Limb (tissue), 2 donors: ENCODE results near the gene BZW2.

ENCODE experiments used
- DNase-seq, 2 donors: peaks; one replicate each; pipeline ENCODE4 v3.0.0-alpha.2; 2016; ENCODE audit errors: extremely low spot score in 2 of 2

The BZW2 gene

DNA sequence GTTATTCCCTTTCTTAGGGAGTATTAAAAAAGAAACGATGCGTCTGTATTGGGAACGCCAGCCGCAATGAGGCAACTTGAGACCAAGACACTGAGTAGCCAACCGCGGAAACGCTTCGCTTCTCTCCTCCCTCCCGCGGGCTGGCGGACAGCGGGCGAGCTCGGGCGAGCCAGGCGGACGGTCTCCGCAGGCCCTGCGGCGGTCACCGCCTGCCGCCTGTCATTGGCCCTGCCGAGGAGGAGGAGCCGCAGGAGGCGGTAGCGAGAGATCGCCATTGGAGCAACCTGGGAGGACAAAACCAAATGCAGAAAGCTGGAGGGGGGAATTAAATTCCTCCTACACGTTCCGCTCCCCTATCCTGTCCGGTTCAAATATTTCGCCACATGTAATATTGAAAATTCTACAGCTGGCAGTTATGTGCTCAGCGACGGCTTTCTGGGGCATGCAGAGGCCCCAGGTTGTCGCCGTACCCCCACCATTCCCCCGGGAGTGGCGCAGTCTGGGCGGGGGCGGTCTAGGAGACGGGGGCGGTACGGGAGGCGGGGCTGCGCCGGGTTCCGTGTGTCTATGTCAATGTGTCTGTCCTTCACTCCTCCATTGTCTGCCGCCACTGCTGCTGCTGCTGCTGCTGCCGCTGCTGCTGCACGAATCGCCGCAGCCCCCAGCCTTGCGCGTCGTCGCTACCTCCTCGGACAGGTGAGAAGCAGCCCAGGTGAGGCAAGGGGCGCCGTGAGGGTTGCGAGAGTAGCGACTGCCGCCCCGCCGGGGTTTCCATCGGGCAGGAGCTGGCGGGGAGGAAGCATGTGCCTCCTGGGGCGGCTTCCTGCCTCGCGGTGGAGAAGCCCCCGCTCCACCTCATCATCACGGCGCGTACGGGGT, at the start of gene BZW2, which contains the start of gene ANKMY2:
Gene BZW2, plus strand, starts transcription at position 589 of the 879 bp plus-strand sequence. CDS start 19,263 bp downstream, outside the sequence.
Gene ANKMY2, minus strand, starts transcription at position 162 of the 879 bp plus-strand sequence. CDS start 181 bp downstream, outside the sequence.
- DNase-seq, result peak; percentile 95 to 96

GRCh38 chr7:16598015-16598414, 48.0 kb upstream of the BZW2 start:
- DNase-seq, result no peak

GRCh38 chr7:16599860-16600259, 46.1 kb upstream of the BZW2 start:
- DNase-seq, result no peak

DNA sequence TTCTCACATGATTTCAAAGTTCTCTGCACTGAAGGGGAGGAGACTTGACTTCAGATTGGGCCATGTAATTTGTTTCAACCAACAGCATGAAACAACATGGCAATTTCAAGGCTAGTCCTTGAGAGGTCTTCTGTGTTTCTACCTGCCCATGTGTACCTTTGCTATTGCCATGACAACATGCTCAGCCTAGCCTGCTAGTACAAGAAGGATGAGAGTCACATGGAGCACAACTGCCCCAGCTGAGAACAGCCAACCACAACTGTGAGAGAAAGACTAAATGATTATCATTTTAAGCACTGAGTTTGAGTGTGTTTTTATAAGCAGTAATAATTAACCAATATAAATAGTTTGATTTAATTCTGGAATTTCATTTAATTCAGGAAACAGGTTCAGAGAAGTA, 42.3 kb upstream of the BZW2 start:
- no peak for DNase-seq

- no peak for DNase-seq
These were observed 41.9 kb upstream of the BZW2 start for GRCh38 chr7:16604054-16604453.

DNA sequence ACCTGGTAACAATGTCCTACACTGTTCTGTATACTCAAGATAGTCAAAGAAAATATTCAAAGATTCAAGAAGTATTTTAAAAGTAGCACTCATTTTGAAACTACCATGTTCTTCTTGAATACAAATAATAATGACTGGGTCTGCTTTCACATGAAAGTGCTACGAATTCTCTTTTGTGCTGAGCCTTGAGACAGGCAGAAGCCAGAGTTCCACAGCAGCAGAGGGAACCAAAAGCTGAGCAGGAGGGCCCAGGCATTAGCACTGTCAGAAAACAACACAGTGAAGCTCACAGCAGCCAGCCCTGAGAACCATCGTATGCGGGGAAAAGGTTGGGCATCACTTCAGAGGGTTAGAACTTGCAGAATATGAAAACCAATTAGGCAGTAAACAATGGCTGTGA, 39.3 kb upstream of the BZW2 start:
- no peak for DNase-seq

GRCh38 chr7:16609842-16610450, 36.0 kb upstream of the BZW2 start:
- DNase-seq, result no peak

DNA sequence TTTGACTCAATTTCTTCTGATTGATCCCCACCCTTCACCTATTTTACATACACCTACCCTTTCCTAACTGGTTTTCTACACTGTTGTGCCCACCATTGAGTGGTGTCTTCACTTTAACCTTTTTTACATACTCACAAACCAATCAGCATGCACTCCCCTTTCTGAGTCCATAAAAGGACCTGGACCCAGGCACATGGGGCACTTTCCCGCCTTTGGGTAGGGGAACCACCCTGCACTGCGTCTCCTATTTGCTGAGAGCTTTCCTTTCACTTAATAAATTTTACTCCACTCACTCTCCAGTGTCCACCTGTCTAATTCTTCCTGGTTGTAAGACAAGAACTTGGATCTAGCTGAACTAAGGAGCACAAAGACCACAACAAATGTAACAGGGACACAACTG, 34.3 kb upstream of the BZW2 start:
- no peak for DNase-seq

- no peak for DNase-seq
These were observed 30.8 kb upstream of the BZW2 start for GRCh38 chr7:16615228-16615627.

DNA sequence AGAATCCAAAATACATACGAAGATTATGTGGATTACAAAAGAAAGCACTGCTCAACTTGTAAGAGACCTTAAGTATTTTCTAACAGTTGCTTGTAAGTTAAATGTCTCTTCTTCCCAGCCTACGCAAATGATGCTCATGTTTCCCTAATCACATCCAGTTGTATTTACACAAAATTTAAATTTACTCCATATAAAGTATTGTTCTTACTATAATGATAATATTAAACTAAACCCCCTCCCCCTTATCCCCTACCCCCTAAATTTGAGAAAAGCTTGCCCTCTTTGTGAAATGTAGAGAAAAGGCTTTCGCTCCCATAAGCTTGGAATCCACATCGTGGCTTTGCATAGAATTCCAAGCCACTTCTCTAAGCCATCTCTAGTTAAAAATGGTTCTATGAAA, 29.9 kb upstream of the BZW2 start:
- DNase-seq, result no peak

GRCh38 chr7:16616542-16616941, 29.4 kb upstream of the BZW2 start:
- no peak for DNase-seq

- DNase-seq, result no peak
These were observed 26.0 kb upstream of the BZW2 start for GRCh38 chr7:16619979-16620408.

- no peak for DNase-seq
These were observed 19.6 kb upstream of the BZW2 start for GRCh38 chr7:16626388-16626787.

DNA sequence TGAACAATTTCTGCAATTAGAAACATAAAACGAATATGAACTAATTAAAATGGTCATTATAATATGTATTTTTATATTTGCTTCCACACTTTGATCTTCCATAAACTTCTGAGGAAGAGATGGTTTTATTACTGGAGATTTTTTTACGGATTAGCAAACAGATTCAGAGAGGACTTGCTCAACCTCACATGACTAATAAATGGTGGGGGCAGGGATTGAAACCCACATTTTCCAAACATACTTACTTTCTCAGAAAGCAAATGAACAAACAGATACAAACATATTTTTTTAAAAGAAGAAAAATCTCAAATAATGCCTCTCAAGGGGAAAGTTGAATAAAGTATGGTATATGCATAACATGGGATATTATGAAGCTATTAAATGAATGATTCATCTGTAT, 18.7 kb upstream of the BZW2 start:
- DNase-seq, result no peak

DNA sequence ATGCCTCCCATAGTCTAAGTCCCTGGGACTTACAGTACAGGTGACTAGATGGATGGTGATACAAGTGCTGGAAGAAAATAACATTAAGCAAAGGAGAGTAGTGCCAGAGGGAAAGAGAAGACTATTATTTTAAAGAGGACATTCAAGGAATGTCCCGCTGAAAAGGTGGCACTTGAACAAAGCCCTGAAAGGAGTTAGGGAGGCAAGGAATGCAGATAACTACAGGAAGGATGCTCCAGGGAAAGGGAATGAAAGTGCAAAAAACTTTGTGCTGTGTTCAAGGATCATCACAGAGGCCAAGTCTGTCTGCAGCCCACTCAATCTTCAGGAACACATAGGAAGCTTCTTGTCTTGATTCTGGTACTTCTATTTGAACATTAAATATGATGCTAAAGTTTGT, 15.3 kb upstream of the BZW2 start:
- no peak for DNase-seq

- DNase-seq, result no peak
These were observed 11.7 kb upstream of the BZW2 start for GRCh38 chr7:16634271-16634738.

GRCh38 chr7:16636555-16637101, 9.4 kb upstream of the BZW2 start:
- peak in 1 of 2 donors; percentile 68 for DNase-seq

GRCh38 chr7:16637379-16637778, 8.6 kb upstream of the BZW2 start:
- DNase-seq, result no peak

- DNase-seq, result no peak
These were observed 7.4 kb upstream of the BZW2 start for GRCh38 chr7:16638282-16639280.

DNA sequence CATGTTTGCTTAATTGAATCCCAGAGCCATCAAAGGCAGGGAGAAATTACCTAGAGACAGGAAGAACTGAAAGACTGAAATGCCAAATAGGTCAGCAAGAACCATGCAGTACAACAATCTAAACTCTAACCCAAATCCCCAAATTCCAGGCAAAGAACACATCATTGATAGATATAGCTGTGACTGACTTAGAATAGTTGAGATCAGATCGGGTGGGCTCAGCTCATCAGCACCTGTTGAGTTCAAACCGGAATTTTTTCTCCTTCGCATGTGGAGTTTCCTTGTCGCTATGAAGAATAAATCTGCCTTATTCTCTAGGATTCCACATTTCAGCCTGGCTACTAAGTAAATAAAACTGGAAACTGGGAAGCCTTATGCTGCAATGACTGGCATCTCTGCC, 1.8 kb upstream of the BZW2 start:
- no peak for DNase-seq
